Esophagus (tissue), 2 donors: ENCODE data around the gene DDR1. TPM values are rescaled to one million over a fixed set of nuclear protein-coding genes. Genes with fewer than 3 reads are reported as not detected.

Experiments used
- H3K27ac ChIP-seq, 2 donors: one replicate each; pipeline ENCODE4 v1.5.1; 2013; ENCODE audit warnings: low read depth in 2 of 2, mild to moderate bottlenecking in 2 of 2, inconsistent platforms in 1 of 2, low read length in 1 of 2, moderate library complexity in 1 of 2
- H3K27me3 ChIP-seq, 2 donors: one replicate each; pipeline ENCODE4 v1.6.1; 2013; ENCODE audit warnings: low read length in 2 of 2, control low read depth in 1 of 2, mild to moderate bottlenecking in 1 of 2; ENCODE audit not compliant: insufficient read depth in 2 of 2, control insufficient read depth in 1 of 2
- H3K36me3 ChIP-seq, 2 donors: one replicate each; pipeline ENCODE4 v1.6.1; 2013; ENCODE audit warnings: low read length in 1 of 2; ENCODE audit not compliant: control insufficient read depth in 2 of 2, insufficient read depth in 2 of 2
- H3K4me1 ChIP-seq, 2 donors: one replicate each; pipeline ENCODE4 v1.6.1; 2013; ENCODE audit warnings: low read length in 1 of 2; ENCODE audit not compliant: control insufficient read depth in 2 of 2, insufficient read depth in 2 of 2
- H3K4me3 ChIP-seq, 2 donors: one replicate each; pipeline ENCODE4 v1.5.1; 2013; ENCODE audit warnings: low read length in 2 of 2, mild to moderate bottlenecking in 2 of 2, low read depth in 1 of 2, moderate library complexity in 1 of 2
- H3K9me3 ChIP-seq, 2 donors: one replicate each; pipeline ENCODE4 v1.6.1; 2013; ENCODE audit warnings: mild to moderate bottlenecking in 2 of 2, low read depth in 1 of 2, low read length in 1 of 2, moderate library complexity in 1 of 2; ENCODE audit not compliant: control insufficient read depth in 2 of 2, insufficient read depth in 1 of 2
- WGBS, 2 donors: extraction: QIAGEN DNeasy Blood & Tissue Kit; methylation state at CpG; one replicate each; pipeline ENCODE4 v1.1.7; 2013; 5-methylcytosine and 5-hydroxymethylcytosine counted together
- polyA plus RNA-seq, 2 donors: library from polyadenylated mRNA; stranded (reverse); fragments of 200-250 nt; gene quantifications; one replicate each; pipeline ENCODE4 v1.2.3, GENCODE V29; 2013
- donor health status: healthy with polysubstance abuse.
- donor health status: Bipolar disorder and iron deficiency.

The DDR1 gene
- polyA plus RNA-seq, 2 donors, result 102 to 136 TPM

GRCh38 chr6:30840935-30841643 is 43.2 kb upstream of the DDR1 start:
- 69% methylated on average over 4 of the region's 4 CpGs for WGBS, 2 donors
- no peaks in the 10 kb centered on the region for H3K9me3 ChIP-seq
- peaks cover 5 to 11% of the 10 kb centered on the region in 2 donors for H3K4me1 ChIP-seq
- no peak overlapping the region for H3K4me3 ChIP-seq
- H3K36me3 ChIP-seq, result no peaks in the 10 kb centered on the region
- H3K27me3 ChIP-seq, result no peaks in the 10 kb centered on the region
- H3K27ac ChIP-seq, result no peak overlapping the region

GRCh38 chr6:30841644-30842504 is 42.4 kb upstream of the DDR1 start:
- WGBS, 2 donors, result 74 to 80% methylated on average over 6 of the region's 6 CpGs

GRCh38 chr6:30842754-30843610 is 41.3 kb upstream of the DDR1 start:
- Histone ChIP-seq H3K36me3 (no peaks in the 10 kb centered on the region), H3K4me1 (peaks cover 5 to 13% of the 10 kb centered on the region in 2 donors), H3K27me3 (no peaks in the 10 kb centered on the region), H3K9me3 (no peaks in the 10 kb centered on the region), H3K27ac (no peak overlapping the region), H3K4me3 (no peak overlapping the region)
- WGBS, 2 donors, result 77 to 83% methylated on average over 12 of the region's 12 CpGs

More at GRCh38 chr6:30841644-30842504, 42.4 kb upstream of the DDR1 start:
- no peak overlapping the region for H3K27ac ChIP-seq
- H3K4me3 ChIP-seq, result no peak overlapping the region
- no peaks in the 10 kb centered on the region for H3K36me3 ChIP-seq
- no peaks in the 10 kb centered on the region for H3K9me3 ChIP-seq
- H3K4me1 ChIP-seq, result peaks cover 5 to 11% of the 10 kb centered on the region in 2 donors
- no peaks in the 10 kb centered on the region for H3K27me3 ChIP-seq

- no peaks in the 10 kb centered on the region for H3K27me3 ChIP-seq
- H3K27ac ChIP-seq, result peak overlapping the region in 1 of 2 donors; percentile 7
- no peaks in the 10 kb centered on the region for H3K36me3 ChIP-seq
- no peaks in the 10 kb centered on the region for H3K9me3 ChIP-seq
- 38 to 46% methylated on average over 3 of the region's 3 CpGs for WGBS, 2 donors
- H3K4me1 ChIP-seq, result peaks cover 5 to 13% of the 10 kb centered on the region in 2 donors
- H3K4me3 ChIP-seq, result no peak overlapping the region
Observed at GRCh38 chr6:30843611-30843998, 40.7 kb upstream of the DDR1 start.

GRCh38 chr6:30844118-30844535 is 40.2 kb upstream of the DDR1 start:
- Histone ChIP-seq H3K4me1 (peaks cover 5 to 13% of the 10 kb centered on the region in 2 donors), H3K36me3 (no peaks in the 10 kb centered on the region), H3K27me3 (no peaks in the 10 kb centered on the region), H3K9me3 (no peaks in the 10 kb centered on the region), H3K4me3 (no peak overlapping the region), H3K27ac (peak overlapping the region in 1 of 2 donors; percentile 36)
- 64 to 66% methylated on average over 3 of the region's 3 CpGs for WGBS, 2 donors

GRCh38 chr6:30845183-30845582 is 39.1 kb upstream of the DDR1 start:
- no peaks in the 10 kb centered on the region for H3K9me3 ChIP-seq
- no peaks in the 10 kb centered on the region for H3K36me3 ChIP-seq
- H3K4me1 ChIP-seq, result peaks cover 5 to 9% of the 10 kb centered on the region in 2 donors
- WGBS, 2 donors, result 74 to 75% methylated on average over 8 of the region's 8 CpGs
- no peak overlapping the region for H3K27ac ChIP-seq
- no peak overlapping the region for H3K4me3 ChIP-seq
- H3K27me3 ChIP-seq, result no peaks in the 10 kb centered on the region

- peaks cover 5 to 9% of the 10 kb centered on the region in 2 donors for H3K4me1 ChIP-seq
- no peaks in the 10 kb centered on the region for H3K9me3 ChIP-seq
- peak overlapping the region; percentile 48 to 80 for H3K27ac ChIP-seq
- no peaks in the 10 kb centered on the region for H3K36me3 ChIP-seq
- H3K27me3 ChIP-seq, result no peaks in the 10 kb centered on the region
- no peak overlapping the region for H3K4me3 ChIP-seq
- 57 to 70% methylated on average over 11 of the region's 11 CpGs for WGBS, 2 donors
Observed at GRCh38 chr6:30847421-30847970, 36.8 kb upstream of the DDR1 start.

- 51 to 66% methylated on average over 9 of the region's 9 CpGs for WGBS, 2 donors
- Histone ChIP-seq H3K27ac (peak overlapping the region; percentile 48 to 80), H3K4me3 (no peak overlapping the region), H3K36me3 (no peaks in the 10 kb centered on the region), H3K27me3 (no peaks in the 10 kb centered on the region), H3K4me1 (peaks cover 5 to 9% of the 10 kb centered on the region in 2 donors), H3K9me3 (no peaks in the 10 kb centered on the region)
Observed at GRCh38 chr6:30847971-30848436, 36.3 kb upstream of the DDR1 start.
